Retina (tissue), 1 donor: ENCODE data around the gene PRR19.
A peak's percentile ranks its signal among the peaks of the same experiment; 100 is the strongest.
"Not testable (repeated sequence)": the region's sequence is repeated elsewhere in the genome, so short reads cannot be mapped to it uniquely, and the experiment has no call there.

ENCODE experiments used
- DNase-seq: peaks from one replicate; pipeline ENCODE4 v3.0.0-alpha.2; 2016

Gene PRR19

GRCh38 chr19:42301646-42302203, at the start of gene PRR19:
PRR19 (plus strand) TSS chr19:42302132; CDS start chr19:42309585, 7,453 bp downstream.
- DNase-seq = no peak

GRCh38 chr19:42252365-42253244, 49.3 kb upstream of the PRR19 start:
- DNase-seq = peak; percentile 68

GRCh38 chr19:42253245-42254088, 48.5 kb upstream of the PRR19 start:
- peak; percentile 55 for DNase-seq

GRCh38 chr19:42254089-42254849, 47.7 kb upstream of the PRR19 start:
- peak; percentile 82 for DNase-seq

GRCh38 chr19:42254850-42255765, 46.8 kb upstream of the PRR19 start, which contains the start of gene ERF:
ERF (minus strand) TSS chr19:42255128; CDS start chr19:42254999, 129 bp downstream.
- DNase-seq = peak; percentile 92

GRCh38 chr19:42255766-42256745, 45.9 kb upstream of the PRR19 start:
- peak; percentile 69 for DNase-seq

- not testable (repeated sequence) for DNase-seq
Observed at GRCh38 chr19:42257842-42258241, 44.1 kb upstream of the PRR19 start.

GRCh38 chr19:42261763-42262162, 40.2 kb upstream of the PRR19 start:
- DNase-seq = no peak

- not testable (repeated sequence) for DNase-seq
Observed at GRCh38 chr19:42266105-42266504, 35.8 kb upstream of the PRR19 start.

- not testable (repeated sequence) for DNase-seq
Observed at GRCh38 chr19:42266928-42267603, 34.9 kb upstream of the PRR19 start.

GRCh38 chr19:42267644-42268141, 34.2 kb upstream of the PRR19 start:
- DNase-seq = no peak

GRCh38 chr19:42268142-42268703, 33.7 kb upstream of the PRR19 start:
- peak; percentile 100 for DNase-seq

GRCh38 chr19:42268704-42269477, 33.0 kb upstream of the PRR19 start, which contains the start of gene CIC:
CIC (plus strand) TSS chr19:42269252; CDS start chr19:42271784, 2,532 bp downstream.
- DNase-seq = peak; percentile 100

GRCh38 chr19:42269478-42270345, 32.2 kb upstream of the PRR19 start:
- no peak for DNase-seq

- DNase-seq = no peak
Observed at GRCh38 chr19:42270346-42271044, 31.4 kb upstream of the PRR19 start.

- no peak for DNase-seq
Observed at GRCh38 chr19:42271045-42271419, 30.9 kb upstream of the PRR19 start.
